ENCODE results near the gene MRTFB. TPM values are rescaled to one million over a fixed set of nuclear protein-coding genes. Genes with fewer than 3 reads are reported as not detected.

MRTFB gene
- total and polyA plus RNA-seq, 12 donors = 4.1 to 41.8 (median 32.5) TPM

DNA sequence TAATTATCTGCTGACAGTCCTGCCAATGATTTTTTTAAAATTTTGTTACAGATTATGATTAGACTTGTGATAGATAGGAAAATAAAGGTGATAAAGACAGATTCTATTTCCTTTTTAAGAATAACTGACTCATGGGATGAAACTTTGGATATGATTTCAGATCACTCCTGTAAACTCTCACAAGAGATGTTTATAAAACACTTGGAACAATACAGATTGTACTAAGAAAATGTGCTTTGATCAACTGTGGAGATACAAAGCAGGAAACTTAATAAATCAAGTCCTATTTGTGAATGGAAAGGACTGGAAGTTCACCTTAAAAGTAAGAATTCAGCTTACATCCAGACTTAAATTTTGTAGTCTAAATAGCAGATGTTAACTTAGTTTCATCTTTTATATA is 21.4 kb downstream of the MRTFB start:
- no peaks in the 10 kb centered on the region for H3K27me3 ChIP-seq
- TF ChIP-seq CTCF (IDR thresholded peaks at IDR 0.05) = no peak
- intact Hi-C loops (cut with DNase I) = loop anchor here in 2 of 10 donors (5.0 to 10.0 kb wide), 2 partner anchors 92 to 95 kb away; no protein-coding TSS in a partner anchor
- no peak overlapping the region for H3K4me3 ChIP-seq
- ATAC-seq (peak in 1 of 8 donors; percentile 18), DNase-seq (no peak)
- no peak overlapping the region for H3K27ac ChIP-seq
- H3K9me3 ChIP-seq = no peaks in the 10 kb centered on the region
- peaks cover 3 to 78% (median 43%) of the 10 kb centered on the region in 9 donors for H3K4me1 ChIP-seq
- no peaks in the 10 kb centered on the region for H3K36me3 ChIP-seq

DNA sequence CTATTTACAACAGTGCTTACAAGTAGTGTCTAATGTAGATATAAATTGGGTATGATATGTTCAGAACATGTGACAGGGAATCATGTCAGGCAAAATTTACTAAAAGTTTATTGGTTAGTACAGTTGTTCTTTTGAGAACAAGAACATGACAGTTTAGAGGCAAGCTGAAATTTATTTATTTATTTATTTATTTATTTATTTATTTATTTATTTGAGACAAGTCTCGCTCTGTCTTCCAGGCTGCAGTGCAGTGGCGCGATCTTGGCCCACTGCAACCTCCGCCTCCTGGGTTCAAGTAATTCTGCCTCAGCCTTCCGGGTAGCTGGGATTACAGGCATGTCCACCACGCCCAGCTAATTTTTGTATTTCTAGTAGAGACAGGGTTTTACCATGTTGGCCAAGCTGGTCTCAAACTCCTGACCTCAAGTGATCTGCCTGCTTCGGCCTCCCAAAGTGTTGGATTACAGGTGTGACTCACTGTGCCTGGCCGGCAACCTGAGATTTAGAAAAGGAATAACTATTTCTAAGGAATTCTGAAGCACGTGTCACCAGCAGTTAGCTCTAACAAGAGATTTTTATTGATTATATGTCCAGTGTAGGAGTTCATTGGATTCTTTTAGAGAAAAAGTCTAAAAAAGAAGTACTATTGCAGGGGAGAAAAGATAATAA is 24.9 kb downstream of the MRTFB start:
- ATAC-seq = no peak
- WGBS, 2 donors = 96 to 98% methylated on average over 9 of the region's 9 CpGs
- no peak overlapping the region for H3K27ac ChIP-seq
- peaks cover 3 to 68% (median 31%) of the 10 kb centered on the region in 9 donors for H3K4me1 ChIP-seq
- TF ChIP-seq CTCF (IDR thresholded peaks at IDR 0.05) = no peak
- H3K36me3 ChIP-seq = no peaks in the 10 kb centered on the region
- intact Hi-C loops (cut with DNase I) = loop anchor here in 1 of 10 donors (10.0 kb wide), 1 partner anchor 89 kb away; no protein-coding TSS in a partner anchor
- no peak for DNase-seq
- no peaks in the 10 kb centered on the region for H3K27me3 ChIP-seq
- no peak overlapping the region for H3K4me3 ChIP-seq
- no peaks in the 10 kb centered on the region for H3K9me3 ChIP-seq

- 53 to 59% methylated on average over 4 of the region's 4 CpGs for WGBS, 2 donors
- no peak for TF ChIP-seq CTCF (IDR thresholded peaks at IDR 0.05)
- peak overlapping the region in 2 of 10 donors; percentile 2 to 8 for H3K27ac ChIP-seq
- no peaks in the 10 kb centered on the region for H3K36me3 ChIP-seq
- no peaks in the 10 kb centered on the region for H3K9me3 ChIP-seq
- DNase-seq = no peak
- no peak overlapping the region for H3K4me3 ChIP-seq
- intact Hi-C loops (cut with DNase I) = loop anchor here in 1 of 10 donors (10.0 kb wide), 1 partner anchor 87 kb away; no protein-coding TSS in a partner anchor
- H3K27me3 ChIP-seq = no peaks in the 10 kb centered on the region
- no peak for ATAC-seq
- H3K4me1 ChIP-seq = peaks cover 3 to 70% (median 44%) of the 10 kb centered on the region in 9 donors
These were observed 26.3 kb downstream of the MRTFB start for GRCh38 chr16:14097182-14097959.

DNA sequence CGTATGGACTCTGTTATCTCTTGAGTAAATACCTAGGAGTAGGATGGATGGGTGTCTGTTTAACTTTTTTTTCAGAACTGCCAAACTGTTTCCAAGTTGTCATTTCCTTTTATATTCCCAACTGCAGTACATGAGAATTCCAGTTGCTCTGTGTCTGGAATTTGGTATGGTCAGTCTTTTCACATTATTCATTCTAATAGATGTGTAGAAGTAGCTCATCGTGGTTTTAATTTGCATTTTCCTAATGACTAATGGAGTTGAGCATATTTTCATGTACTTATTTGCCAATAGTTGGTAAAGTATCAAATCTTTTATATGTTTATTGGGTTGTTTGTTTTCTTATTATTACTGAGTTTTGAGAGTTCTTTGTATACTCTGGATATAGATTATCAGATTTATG is 27.0 kb downstream of the MRTFB start:
- 47 to 51% methylated on average over 2 of the region's 2 CpGs for WGBS, 2 donors
- ATAC-seq (no peak), DNase-seq (no peak)
- H3K4me1 ChIP-seq = peaks cover under 1 to 70% (median 46%) of the 10 kb centered on the region in 9 donors
- H3K4me3 ChIP-seq = no peak overlapping the region
- peak overlapping the region in 1 of 10 donors; percentile 8 for H3K27ac ChIP-seq
- intact Hi-C loops (cut with DNase I) = loop anchor here in 1 of 10 donors (10.0 kb wide), 1 partner anchor 87 kb away; no protein-coding TSS in a partner anchor
- H3K27me3 ChIP-seq = no peaks in the 10 kb centered on the region
- H3K36me3 ChIP-seq = no peaks in the 10 kb centered on the region
- TF ChIP-seq CTCF (IDR thresholded peaks at IDR 0.05) = no peak
- no peaks in the 10 kb centered on the region for H3K9me3 ChIP-seq
